Suprapubic skin (tissue), 3 donors: ENCODE measurements around the gene COL6A3.

Experiments
- CTCF ChIP-seq, 2 donors: fragments of 200-600 bp in 1 of 2; fragments of 450-650 bp in 1 of 2; sonication (generic) in 1 of 2; IDR thresholded peaks; one replicate each; pipeline ENCODE4 v1.5.1; 2016 to 2019; ENCODE audit warnings: antibody characterized with exemption in 2 of 2, mild to moderate bottlenecking in 1 of 2, moderate library complexity in 1 of 2
- POLR2A ChIP-seq, 2 donors: fragments of 450-650 bp; IDR thresholded peaks; one replicate each; pipeline ENCODE4 v1.6.1; 2017; ENCODE audit warnings: antibody characterized with exemption in 2 of 2, mild to moderate bottlenecking in 2 of 2, moderate library complexity in 2 of 2

GRCh38 chr2:237390235-237390634 is 23.7 kb downstream of the COL6A3 start:
- TF ChIP-seq CTCF (IDR thresholded peaks at IDR 0.05) (no peak), POLR2A (IDR thresholded peaks at IDR 0.05) (no peak)
